Astrocyte (in vitro differentiated cells and primary cell): ENCODE measurements around the gene SIK3.

Experiments used
- EZH2 ChIP-seq: IDR thresholded peaks from 2 replicates; pipeline ENCODE4 v1.6.1; 2012; ENCODE audit warnings: mild to moderate bottlenecking, low read length, inconsistent platforms; ENCODE audit not compliant: insufficient read depth
- TF ChIP-seq, protein P1 (sequence below): IDR thresholded peaks from 2 replicates; pipeline ENCODE4 v1.5.1; 2011; ENCODE audit warnings: low read depth, mild to moderate bottlenecking, inconsistent platforms, low read length, moderate library complexity; ENCODE audit not compliant: insufficient read depth

DNA sequence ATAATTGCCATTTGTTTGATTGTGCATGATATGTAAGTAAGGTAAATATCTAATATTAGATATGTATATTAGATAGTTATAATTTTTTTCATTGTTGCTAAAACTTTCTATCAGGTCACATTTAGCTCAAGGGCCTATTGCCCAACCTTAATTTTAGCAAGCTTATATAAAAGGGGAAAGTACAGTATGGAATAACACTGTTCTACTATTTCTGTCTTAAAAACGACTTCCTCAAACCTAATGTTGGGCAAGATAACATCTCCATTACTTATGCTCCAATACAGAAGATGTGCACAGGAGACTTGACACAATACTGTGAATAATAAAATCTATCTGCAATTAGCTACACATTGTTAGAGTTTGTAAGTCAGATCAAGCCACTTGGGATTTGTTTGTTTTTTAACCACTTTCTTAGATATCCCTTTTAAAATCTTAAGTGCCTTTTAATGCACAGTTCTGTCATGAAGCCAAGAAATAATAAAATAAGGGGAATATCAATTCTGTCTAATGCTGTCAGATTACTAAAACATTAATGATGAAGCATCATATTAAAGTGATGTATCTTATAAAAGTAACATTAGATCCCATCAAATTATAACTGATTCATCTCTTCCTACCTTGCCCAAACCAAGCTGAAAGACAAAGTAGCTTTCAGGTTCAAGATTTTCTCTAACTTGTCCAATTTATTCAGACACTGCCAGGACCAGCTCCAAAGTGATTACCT, 98.1 kb downstream of the SIK3 start:
- TF ChIP-seq, protein P1, sequence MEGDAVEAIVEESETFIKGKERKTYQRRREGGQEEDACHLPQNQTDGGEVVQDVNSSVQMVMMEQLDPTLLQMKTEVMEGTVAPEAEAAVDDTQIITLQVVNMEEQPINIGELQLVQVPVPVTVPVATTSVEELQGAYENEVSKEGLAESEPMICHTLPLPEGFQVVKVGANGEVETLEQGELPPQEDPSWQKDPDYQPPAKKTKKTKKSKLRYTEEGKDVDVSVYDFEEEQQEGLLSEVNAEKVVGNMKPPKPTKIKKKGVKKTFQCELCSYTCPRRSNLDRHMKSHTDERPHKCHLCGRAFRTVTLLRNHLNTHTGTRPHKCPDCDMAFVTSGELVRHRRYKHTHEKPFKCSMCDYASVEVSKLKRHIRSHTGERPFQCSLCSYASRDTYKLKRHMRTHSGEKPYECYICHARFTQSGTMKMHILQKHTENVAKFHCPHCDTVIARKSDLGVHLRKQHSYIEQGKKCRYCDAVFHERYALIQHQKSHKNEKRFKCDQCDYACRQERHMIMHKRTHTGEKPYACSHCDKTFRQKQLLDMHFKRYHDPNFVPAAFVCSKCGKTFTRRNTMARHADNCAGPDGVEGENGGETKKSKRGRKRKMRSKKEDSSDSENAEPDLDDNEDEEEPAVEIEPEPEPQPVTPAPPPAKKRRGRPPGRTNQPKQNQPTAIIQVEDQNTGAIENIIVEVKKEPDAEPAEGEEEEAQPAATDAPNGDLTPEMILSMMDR: no peak
- TF ChIP-seq EZH2: no peak
